PC-3 (cell line): ENCODE data around the gene PREX1. TPM values are rescaled to one million over a fixed set of nuclear protein-coding genes. Genes with fewer than 3 reads are reported as not detected.

Experiments used
- ATAC-seq: fragments of 200-7000 bp; cut with Tn5 transposase; 2 replicates; pipeline ENCODE4 v1.9.1; 2020; ENCODE audit warnings: mild to moderate bottlenecking, moderate library complexity
- BruUV-seq: library from RNA; stranded (reverse); fragments of 400-500 nt; replicated peaks from 2 replicates; lab custom pipeline; 2021; lab: Mats Ljungman, UMichigan
- CTCF ChIA-PET: fragments of 300-600 bp; sonication (Branson Sonifier 250); formaldehyde crosslinking; loops from one replicate; lab custom pipeline; 2022; ENCODE audit warnings: antibody characterized with exemption; lab: Charles Lee
- POLR2A ChIA-PET: fragments of 300-600 bp; sonication (Branson Sonifier 250); formaldehyde crosslinking; loops from one replicate; lab custom pipeline; 2022; ENCODE audit warnings: antibody characterized with exemption; ENCODE audit not compliant: unreplicated experiment; lab: Charles Lee
- DNase-seq: peaks from one replicate; pipeline ENCODE4 v3.0.0-alpha.2; 2015
- H2AFZ ChIP-seq: fragments of 300-600 bp; sonication (generic); 2 replicates; pipeline ENCODE4 v1.6.0; 2016; ENCODE audit warnings: antibody characterized with exemption, low read length
- H3F3A ChIP-seq: fragments of 300-600 bp; sonication (generic); one replicate; pipeline ENCODE4 v1.6.0; 2017; ENCODE audit warnings: antibody characterized with exemption, low read length, control low read depth, mild to moderate bottlenecking; ENCODE audit not compliant: unreplicated experiment
- H3K27ac ChIP-seq: fragments of 300-600 bp; sonication (generic); 2 replicates; pipeline ENCODE4 v1.5.1; 2016; ENCODE audit warnings: mild to moderate bottlenecking, low read length
- H3K27me3 ChIP-seq: fragments of 300-600 bp; sonication (generic); 2 replicates; pipeline ENCODE4 v1.6.1; 2016; ENCODE audit warnings: low read length, mixed read lengths
- H3K36me3 ChIP-seq: fragments of 300-600 bp; sonication (generic); 2 replicates; pipeline ENCODE4 v1.6.1; 2016; ENCODE audit warnings: low read depth, mixed run types, low read length, mixed read lengths
- H3K4me1 ChIP-seq: fragments of 300-600 bp; sonication (generic); 2 replicates; pipeline ENCODE4 v1.5.1; 2016; ENCODE audit warnings: low read length; ENCODE audit not compliant: insufficient read depth
- H3K4me2 ChIP-seq: fragments of 300-600 bp; sonication (generic); 2 replicates; pipeline ENCODE4 v1.6.0; 2016; ENCODE audit warnings: low read length
- H3K4me3 ChIP-seq: fragments of 300-600 bp; sonication (generic); 2 replicates; pipeline ENCODE4 v1.5.1; 2016; ENCODE audit warnings: mild to moderate bottlenecking, low read length, mixed read lengths
- H3K79me2 ChIP-seq: fragments of 300-600 bp; sonication (generic); 2 replicates; pipeline ENCODE4 v1.6.1; 2017; ENCODE audit warnings: low read length, mixed read lengths
- H3K9ac ChIP-seq: fragments of 300-600 bp; sonication (generic); 2 replicates; pipeline ENCODE4 v1.6.0; 2016; ENCODE audit warnings: mild to moderate bottlenecking, low read length
- H3K9me2 ChIP-seq: fragments of 300-600 bp; sonication (generic); replicated peaks from 2 replicates; pipeline ENCODE4 v1.6.1; 2016; ENCODE audit warnings: mixed run types, low read length, mixed read lengths
- H3K9me3 ChIP-seq: fragments of 300-600 bp; sonication (generic); 2 replicates; pipeline ENCODE4 v1.6.1; 2016; ENCODE audit warnings: low read length, mixed read lengths
- H4K20me1 ChIP-seq: fragments of 300-600 bp; sonication (generic); 2 replicates; pipeline ENCODE4 v1.6.1; 2016; ENCODE audit warnings: low read length, mixed read lengths
- EZH2 ChIP-seq: fragments of 300-600 bp; sonication (generic); IDR thresholded peaks from one replicate; pipeline ENCODE4 v1.6.1; 2017; ENCODE audit warnings: antibody characterized with exemption, mild to moderate bottlenecking, low read length; ENCODE audit not compliant: unreplicated experiment
- EZH2phosphoT487 ChIP-seq: fragments of 300-600 bp; sonication (generic); IDR thresholded peaks from 2 replicates; pipeline ENCODE4 v1.6.1; 2018; ENCODE audit warnings: mild to moderate bottlenecking, antibody characterized with exemption, low read length, borderline replicate concordance
- intact Hi-C: fragments of 100-400 bp; cut with micrococcal nuclease; formaldehyde crosslinking; loops from 2 replicates; pipeline ENCODE4 v1.9.0; 2023
- total RNA-seq: library from RNA; depleted of rRNA; stranded (reverse); fragments of >200 nt; gene quantifications from 2 replicates; pipeline ENCODE4 v1.2.3, GENCODE V29; 2014
- TF ChIP-seq, protein P1 (sequence below): fragments of 300-600 bp; sonication (generic); conservative IDR thresholded peaks from 2 replicates; pipeline ENCODE4 v1.5.1; 2017; ENCODE audit warnings: antibody characterized with exemption, low read depth, mild to moderate bottlenecking, low read length

The PREX1 gene
- total RNA-seq, 1 experiment from 2014 or later: 22.1 TPM

DNA sequence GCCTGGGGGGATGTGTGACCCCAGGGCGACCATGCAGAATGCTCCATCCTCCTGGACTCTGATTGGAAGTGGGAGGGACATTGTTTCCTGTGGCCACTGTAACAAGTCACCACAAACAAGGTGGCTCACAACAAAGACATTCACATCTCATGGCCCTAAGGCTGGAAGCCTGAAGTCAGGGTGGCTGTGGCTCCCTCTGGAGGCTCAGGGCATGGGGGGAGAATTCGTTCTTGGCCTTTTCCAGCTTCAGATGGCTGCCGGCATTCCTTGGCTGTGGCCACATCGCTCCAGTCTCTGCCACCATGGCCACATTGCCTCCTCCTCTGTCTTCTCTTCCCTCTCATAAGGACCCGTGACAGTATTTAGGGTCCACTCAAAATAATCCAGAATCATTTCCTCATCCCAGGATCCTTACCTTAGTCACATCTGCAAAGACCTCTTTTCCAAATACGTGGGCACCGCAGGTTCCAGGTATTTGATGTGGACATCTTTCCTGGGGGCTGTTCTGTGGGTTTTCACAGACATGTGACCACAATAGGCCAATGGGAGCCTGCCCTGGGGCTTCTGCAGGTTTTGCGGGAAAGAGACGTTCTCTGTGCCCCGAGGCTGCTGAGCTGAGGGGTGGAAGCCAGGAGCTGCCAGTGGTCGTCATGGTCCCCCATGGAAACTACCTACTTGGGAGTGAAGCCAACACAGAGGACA, 249.3 kb downstream of the PREX1 start:
- intact Hi-C loops: no loop called here
- no peak overlapping the region for H3K4me3 ChIP-seq
- ATAC-seq (no peak), DNase-seq (peak; percentile 30)
- H3K79me2 ChIP-seq: no peaks in the 10 kb centered on the region
- no peaks in the 10 kb centered on the region for H3K9me2 ChIP-seq
- H3K27ac ChIP-seq: no peak overlapping the region
- H3K4me1 ChIP-seq: no peaks in the 10 kb centered on the region
- TF ChIP-seq EZH2phosphoT487 (no peak), EZH2 (no peak)
- TF ChIP-seq, protein P1, sequence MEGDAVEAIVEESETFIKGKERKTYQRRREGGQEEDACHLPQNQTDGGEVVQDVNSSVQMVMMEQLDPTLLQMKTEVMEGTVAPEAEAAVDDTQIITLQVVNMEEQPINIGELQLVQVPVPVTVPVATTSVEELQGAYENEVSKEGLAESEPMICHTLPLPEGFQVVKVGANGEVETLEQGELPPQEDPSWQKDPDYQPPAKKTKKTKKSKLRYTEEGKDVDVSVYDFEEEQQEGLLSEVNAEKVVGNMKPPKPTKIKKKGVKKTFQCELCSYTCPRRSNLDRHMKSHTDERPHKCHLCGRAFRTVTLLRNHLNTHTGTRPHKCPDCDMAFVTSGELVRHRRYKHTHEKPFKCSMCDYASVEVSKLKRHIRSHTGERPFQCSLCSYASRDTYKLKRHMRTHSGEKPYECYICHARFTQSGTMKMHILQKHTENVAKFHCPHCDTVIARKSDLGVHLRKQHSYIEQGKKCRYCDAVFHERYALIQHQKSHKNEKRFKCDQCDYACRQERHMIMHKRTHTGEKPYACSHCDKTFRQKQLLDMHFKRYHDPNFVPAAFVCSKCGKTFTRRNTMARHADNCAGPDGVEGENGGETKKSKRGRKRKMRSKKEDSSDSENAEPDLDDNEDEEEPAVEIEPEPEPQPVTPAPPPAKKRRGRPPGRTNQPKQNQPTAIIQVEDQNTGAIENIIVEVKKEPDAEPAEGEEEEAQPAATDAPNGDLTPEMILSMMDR: peak; percentile 46; the same call in 1 of the 2 replicates
- H4K20me1 ChIP-seq: no peaks in the 10 kb centered on the region
- H3K4me2 ChIP-seq: no peak overlapping the region
- no peaks in the 10 kb centered on the region for H3F3A ChIP-seq
- ChIA-PET CTCF (no interaction called here), POLR2A (no interaction called here)
- H3K9ac ChIP-seq: no peak overlapping the region
- no peaks in the 10 kb centered on the region for H3K9me3 ChIP-seq
- no TSS peak for BruUV-seq
- peaks cover 22% of the 10 kb centered on the region for H3K27me3 ChIP-seq
- no peak overlapping the region for H2AFZ ChIP-seq
- no peaks in the 10 kb centered on the region for H3K36me3 ChIP-seq

DNA sequence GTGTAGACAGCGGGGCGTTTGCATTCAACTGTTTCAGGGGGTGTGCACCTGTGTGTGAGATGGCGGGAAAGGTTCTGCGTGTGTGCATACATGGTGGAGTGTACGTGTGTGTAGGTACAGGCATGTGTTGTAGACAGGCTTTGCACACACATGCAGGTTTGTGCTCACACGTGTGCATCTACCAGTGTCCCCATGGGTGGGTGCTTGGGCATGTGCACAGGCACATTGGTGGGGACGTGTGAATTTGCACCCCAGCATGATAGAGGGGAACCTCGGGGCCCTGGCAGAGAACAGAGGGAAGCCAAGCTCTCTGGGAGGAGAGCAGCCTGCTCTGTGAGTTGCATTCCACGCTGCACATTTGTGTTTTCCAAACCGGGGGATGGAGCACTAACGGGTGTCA, 250.2 kb downstream of the PREX1 start:
- no peaks in the 10 kb centered on the region for H3K9me3 ChIP-seq
- no peak overlapping the region for H2AFZ ChIP-seq
- ChIA-PET CTCF (no interaction called here), POLR2A (no interaction called here)
- no peak overlapping the region for H3K9ac ChIP-seq
- no peaks in the 10 kb centered on the region for H3K79me2 ChIP-seq
- H3F3A ChIP-seq: no peaks in the 10 kb centered on the region
- no peaks in the 10 kb centered on the region for H3K36me3 ChIP-seq
- DNase-seq (no peak), ATAC-seq (no peak)
- TF ChIP-seq, protein P1: no peak
- TF ChIP-seq EZH2phosphoT487 (no peak), EZH2 (no peak)
- H3K4me2 ChIP-seq: no peak overlapping the region
- no peaks in the 10 kb centered on the region for H3K9me2 ChIP-seq
- H3K27me3 ChIP-seq: peaks cover 15% of the 10 kb centered on the region
- H3K4me1 ChIP-seq: no peaks in the 10 kb centered on the region
- no TSS peak for BruUV-seq
- intact Hi-C loops: no loop called here
- H3K4me3 ChIP-seq: no peak overlapping the region
- no peaks in the 10 kb centered on the region for H4K20me1 ChIP-seq
- no peak overlapping the region for H3K27ac ChIP-seq

DNA sequence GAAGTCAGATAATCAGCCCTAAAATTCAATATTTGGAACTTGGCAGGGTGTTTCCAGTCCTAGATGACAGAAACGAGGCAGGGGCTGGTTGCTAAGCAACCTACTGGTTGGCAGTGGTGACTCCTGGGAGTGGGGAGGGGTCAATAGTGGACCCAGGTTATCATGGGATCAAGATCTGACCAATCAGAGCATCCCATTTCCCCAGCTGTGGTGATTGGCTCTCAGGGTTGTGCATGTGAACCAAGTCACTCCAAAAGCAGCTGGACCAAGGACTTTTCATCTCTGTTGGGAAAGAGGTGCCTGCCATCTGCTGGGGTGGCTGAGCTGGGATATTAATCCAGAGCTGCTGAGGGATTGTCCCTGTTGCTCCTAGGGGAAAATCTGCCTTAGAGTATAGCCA, 253.4 kb downstream of the PREX1 start:
- H3F3A ChIP-seq: no peaks in the 10 kb centered on the region
- H3K79me2 ChIP-seq: no peaks in the 10 kb centered on the region
- peaks cover 23% of the 10 kb centered on the region for H3K27me3 ChIP-seq
- no peaks in the 10 kb centered on the region for H3K9me2 ChIP-seq
- intact Hi-C loops: no loop called here
- no peak for ATAC-seq
- H3K36me3 ChIP-seq: no peaks in the 10 kb centered on the region
- H3K4me3 ChIP-seq: no peak overlapping the region
- no peak for DNase-seq
- H3K9me3 ChIP-seq: no peaks in the 10 kb centered on the region
- CTCF ChIA-PET: no interaction called here
- no peaks in the 10 kb centered on the region for H4K20me1 ChIP-seq
- H3K9ac ChIP-seq: no peak overlapping the region
- no peaks in the 10 kb centered on the region for H3K4me1 ChIP-seq
- no peak overlapping the region for H3K4me2 ChIP-seq
- H2AFZ ChIP-seq: no peak overlapping the region
- TF ChIP-seq EZH2 (no peak), EZH2phosphoT487 (no peak)
- TF ChIP-seq, protein P1: no peak
- H3K27ac ChIP-seq: no peak overlapping the region
- BruUV-seq: no TSS peak
- POLR2A ChIA-PET: no interaction called here
